ENCODE results near the gene ZCCHC14.
"Not testable (repeated sequence)": the region's sequence is repeated elsewhere in the genome, so short reads cannot be mapped to it uniquely, and the experiment has no call there.

ZCCHC14 gene

DNA sequence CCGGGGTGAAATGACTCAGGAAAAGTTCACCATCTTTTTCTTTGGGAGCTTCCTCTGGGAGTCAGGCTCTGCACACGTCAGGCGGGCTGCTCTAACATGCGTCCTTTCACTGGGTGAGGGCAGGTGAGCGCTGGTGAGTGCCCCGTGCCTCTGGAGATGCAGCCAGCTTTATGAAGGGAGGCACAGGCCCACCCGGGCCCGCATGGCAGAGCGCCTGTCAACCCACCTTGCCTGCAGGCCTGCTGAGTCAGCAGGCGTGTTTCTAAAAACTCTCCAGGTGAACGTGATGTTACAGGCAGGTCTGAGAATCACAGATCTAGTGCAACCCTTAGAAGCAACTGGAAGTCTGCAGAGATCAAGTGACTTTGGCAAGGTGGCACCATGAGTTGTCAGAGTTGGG, 82.3 kb downstream of the ZCCHC14 start:
- DNase-seq (ENCODE audit: low read depth in 2 of 2) = no peak

DNA sequence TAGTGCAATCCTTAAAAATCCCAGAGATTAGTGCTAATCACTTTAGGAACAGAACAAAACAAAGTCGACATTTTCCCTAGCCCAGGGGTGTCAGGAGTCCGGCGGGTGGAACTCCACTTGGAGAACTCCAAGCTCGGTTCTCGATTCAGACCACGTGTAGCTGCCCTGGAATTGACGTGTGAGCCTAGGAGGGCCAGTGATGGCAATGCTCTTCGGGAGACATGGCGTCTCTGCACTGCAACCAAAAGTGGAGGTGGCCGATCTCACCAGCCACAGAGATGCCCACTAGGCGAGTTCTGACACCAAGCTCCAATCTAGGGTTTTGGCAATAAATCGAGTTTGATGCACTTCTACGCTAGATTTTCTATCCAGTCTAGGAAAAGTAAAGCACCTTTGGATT, 83.0 kb downstream of the ZCCHC14 start:
- no peak for DNase-seq (ENCODE audit: low read depth in 2 of 2)

DNA sequence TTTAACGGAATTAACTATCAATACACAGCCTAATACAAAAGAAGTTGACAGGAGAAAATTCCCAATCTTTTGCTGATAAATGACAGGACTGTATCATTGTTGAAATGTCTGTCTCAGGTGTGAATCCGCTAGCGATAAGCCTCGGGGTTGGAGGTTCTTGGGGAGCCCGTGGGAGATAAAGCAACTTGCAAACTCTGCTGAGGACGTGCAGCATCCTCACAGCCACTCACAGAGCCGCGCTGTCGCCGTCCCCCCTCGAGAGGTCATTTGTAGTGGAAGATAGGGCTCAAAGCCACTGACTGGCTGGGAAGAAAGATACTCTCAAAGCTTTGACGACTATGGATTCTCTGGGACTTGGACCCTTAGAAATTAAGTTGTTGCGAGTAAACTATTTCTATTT, 83.7 kb downstream of the ZCCHC14 start:
- no peak for DNase-seq (ENCODE audit: low read depth in 2 of 2)

GRCh38 chr16:87407511-87408112, 85.2 kb downstream of the ZCCHC14 start:
- DNase-seq (ENCODE audit: low read depth in 2 of 2) = no peak

DNA sequence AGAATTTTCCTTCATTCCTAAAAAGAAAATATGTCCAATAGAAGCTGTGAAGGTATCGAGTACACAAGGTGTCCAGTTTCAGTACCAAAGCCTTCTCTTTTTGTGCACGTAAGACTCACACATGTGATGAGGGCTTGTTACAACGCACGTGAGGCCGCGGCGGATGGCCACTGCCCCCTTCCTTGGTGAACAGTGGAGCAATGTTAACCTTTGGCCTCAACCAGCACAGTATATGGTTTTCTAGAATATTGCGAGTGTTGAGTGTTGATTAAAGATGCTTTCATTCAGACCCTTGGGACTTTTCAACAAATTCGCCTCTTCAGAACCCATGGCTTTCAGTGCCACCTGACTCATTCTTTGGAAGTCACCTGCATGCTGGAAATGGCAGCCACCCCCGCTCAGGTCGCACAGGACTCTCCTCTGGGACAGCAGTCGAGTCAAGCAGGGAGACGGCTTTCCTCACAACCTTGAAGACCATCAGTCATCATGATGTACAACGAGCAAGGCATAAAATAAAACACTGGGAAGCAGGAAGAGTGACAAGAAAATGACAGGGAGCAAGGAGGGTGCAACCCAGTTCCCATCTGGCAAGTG, 86.2 kb downstream of the ZCCHC14 start:
- DNase-seq (ENCODE audit: low read depth in 2 of 2) = no peak

GRCh38 chr16:87404764-87405625, 87.8 kb downstream of the ZCCHC14 start:
- DNase-seq (ENCODE audit: low read depth in 2 of 2) = no peak

DNA sequence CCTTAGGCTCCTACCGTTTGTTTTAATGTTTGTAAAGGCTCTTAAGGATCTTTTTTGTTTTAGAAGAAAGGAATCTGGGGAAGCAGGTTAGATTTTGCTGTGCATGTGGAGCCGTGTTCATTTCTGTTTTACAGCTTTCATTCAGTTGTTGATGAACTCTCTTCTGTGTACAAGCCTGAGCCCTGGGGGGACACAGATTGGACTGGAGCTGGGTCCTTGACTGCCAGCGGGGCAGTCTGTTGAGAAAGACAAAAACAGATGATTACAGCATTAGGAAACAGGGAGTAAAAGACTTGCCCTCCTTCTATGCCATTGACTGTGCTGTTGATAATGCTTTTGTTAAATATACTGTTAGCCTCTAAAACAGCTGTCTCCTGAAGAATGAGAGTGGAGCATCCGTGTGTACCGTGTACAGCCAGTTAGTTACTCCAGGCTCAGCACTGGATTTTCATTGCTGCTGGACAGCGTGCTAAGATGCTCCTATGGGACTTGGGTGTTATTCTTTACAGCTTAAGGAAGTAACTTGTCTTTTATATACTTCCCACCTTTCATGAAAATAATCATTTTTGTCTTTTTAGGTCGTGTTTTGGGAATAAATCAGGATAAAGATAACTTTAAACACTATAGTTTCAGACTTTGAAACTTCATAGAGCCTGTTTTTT, 97.5 kb downstream of the ZCCHC14 start:
- DNase-seq (ENCODE audit: low read depth in 2 of 2) = no peak

DNA sequence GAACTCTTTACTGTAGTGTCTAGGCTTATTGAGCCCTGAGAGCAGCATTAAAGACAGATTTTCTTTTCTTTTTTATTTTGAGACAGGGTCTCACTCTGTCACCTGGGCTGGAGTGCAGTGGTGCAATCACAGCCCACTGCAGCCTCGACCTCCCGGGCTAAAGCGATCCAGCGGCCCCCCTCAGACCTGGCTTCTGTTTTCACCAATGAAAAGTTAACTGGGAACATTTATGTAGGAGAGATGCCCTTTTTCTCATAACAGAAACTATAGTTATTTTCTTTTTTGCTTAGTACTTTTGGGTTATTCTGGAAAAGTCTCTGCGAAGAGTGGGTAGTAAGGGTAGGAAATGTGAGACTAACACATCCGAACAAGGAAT, 99.2 kb downstream of the ZCCHC14 start:
- DNase-seq (ENCODE audit: low read depth in 2 of 2) = no peak

DNA sequence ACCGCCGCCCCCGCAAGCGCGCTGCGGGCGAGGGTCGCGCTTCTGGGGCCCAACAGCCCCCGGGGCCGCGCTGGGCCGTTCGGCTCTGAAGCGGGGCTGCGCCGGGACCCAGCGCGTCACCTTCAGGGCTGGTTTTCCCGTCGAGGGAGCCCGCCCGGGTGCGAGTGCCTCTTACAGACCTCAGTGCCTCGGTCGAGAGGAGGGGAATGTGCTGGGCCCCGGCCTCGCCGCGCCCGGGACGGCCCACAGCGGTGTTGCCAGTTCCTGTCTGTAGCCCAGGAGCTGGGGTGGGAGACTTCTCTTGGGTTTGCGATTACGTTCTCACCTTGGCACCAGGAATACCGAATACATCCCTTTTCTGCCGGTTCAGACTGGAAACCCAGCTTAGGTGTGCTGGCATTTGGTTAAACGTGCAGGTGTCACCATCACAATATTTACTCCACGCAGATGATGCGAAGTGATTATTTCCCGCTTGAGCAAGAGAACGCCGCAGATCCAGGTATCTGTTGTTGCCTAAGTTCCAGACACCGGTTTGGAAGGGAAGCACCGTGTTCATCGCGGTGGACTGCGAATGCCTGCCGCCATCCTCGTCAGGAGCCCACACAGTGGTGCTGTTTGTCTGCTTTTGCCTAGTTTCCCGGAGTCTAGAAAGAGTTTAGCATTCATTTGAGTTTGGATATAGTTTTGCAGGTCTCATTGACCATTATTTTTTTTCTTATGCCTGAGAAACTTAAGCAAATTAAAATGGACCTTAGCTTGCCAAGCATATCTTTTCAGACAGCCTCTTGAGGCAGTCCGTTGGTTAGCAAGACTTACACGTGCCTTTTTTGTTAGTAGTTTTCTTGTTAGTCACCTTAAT, 99.8 kb downstream of the ZCCHC14 start:
- peak in 1 of 2 donors; percentile 14 for DNase-seq (ENCODE audit: low read depth in 2 of 2)

DNA sequence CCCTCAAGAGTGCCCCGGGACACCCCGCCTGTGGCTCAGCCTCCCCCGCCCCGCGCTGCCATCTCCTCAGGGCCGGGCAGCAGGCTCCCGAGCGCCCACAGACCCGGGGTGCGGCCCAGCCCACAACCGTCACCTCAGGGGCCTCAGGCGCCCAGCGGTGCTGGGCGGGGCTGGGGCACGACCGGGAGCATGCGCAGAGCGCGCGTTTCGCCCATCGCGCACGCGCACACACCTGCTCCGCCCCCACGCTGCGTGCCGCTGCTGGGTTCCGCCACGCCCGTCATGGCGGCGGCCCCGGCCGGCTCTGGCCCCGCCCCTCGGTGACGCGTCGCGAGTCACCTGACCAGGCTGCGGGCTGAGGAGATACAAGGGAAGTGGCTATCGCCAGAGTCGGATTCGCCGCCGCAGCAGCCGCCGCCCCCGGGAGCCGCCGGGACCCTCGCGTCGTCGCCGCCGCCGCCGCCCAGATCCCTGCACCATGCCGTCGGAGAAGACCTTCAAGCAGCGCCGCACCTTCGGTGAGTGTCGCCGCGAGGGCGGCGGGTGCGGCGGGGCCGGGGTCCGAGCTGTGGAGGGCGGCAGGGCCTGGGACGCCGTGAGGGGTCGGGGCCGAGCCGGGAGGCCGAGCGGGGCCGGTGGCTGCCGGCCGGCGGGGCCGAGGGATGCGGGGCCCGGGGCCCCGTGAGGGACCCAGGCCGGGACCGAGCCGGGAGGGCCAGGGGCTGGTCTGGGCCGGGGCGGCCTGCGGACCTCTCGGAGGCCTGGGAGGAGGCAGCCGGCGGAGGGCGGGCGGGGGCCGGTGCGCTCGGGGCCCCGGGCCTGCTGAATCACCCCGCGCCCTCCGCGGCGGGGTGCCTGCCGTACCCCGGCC, 100.6 kb downstream of the ZCCHC14 start, which contains the start of gene MAP1LC3B:
TSS of gene MAP1LC3B (plus strand) at position 387 of the 871 bp plus-strand sequence. CDS start at position 479, 92 bp downstream.
- DNase-seq (ENCODE audit: low read depth in 2 of 2) = peak; percentile 92 to 95

DNA sequence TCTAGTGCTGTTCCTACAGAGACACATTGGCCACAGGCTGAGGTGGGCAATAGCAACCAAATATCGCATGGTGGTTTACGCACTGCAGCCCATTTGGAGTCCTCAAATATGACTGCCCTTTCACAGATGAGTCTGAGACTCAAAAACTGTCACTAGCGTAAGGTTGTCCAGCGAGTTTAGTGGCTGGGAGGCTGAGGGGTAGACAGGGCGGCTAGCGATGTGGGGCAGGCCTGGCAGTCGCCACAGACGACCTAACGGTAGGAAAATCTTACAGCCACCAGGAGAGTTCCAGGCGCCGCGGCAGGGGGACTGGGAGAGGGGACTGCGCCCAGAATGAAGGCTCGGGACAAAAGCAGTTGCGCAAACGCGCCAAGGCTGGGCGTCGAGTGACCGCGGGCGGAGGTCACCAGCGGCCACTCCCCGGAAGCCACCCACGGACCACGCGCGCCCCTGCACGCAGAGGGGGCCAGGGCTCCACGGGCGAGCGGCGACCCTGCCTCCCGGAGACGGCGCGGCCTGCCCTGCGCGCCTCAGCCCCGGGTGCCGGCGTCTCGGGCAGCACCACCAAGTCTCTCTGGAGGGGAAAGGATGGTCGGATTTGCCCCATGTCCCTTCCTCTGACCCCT, 101.4 kb downstream of the ZCCHC14 start:
- DNase-seq (ENCODE audit: low read depth in 2 of 2) = no peak

- DNase-seq (ENCODE audit: low read depth in 2 of 2) = no peak
These were observed 102.0 kb downstream of the ZCCHC14 start for GRCh38 chr16:87390641-87391323.

- not testable (repeated sequence) for DNase-seq (ENCODE audit: low read depth in 2 of 2)
These were observed 102.9 kb downstream of the ZCCHC14 start for GRCh38 chr16:87389914-87390313.

GRCh38 chr16:87389245-87389644, 103.6 kb downstream of the ZCCHC14 start:
- DNase-seq (ENCODE audit: low read depth in 2 of 2) = no peak

DNA sequence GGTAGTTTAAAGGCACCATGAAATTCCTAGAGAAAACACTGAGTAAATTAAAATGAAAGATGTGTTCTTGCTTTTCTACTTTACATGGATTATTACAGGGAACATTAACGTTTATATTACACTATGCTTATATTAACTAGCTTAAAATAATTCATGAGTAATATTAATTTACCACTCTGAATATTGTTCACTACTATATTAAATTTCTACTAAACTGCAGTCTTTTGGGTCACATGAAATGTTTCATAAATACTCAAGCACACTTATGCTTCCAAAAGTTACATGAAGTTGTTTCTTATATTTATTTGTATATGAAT, 104.0 kb downstream of the ZCCHC14 start:
- DNase-seq (ENCODE audit: low read depth in 2 of 2) = no peak

- DNase-seq (ENCODE audit: low read depth in 2 of 2) = peak; percentile 68 to 83
These were observed 104.6 kb downstream of the ZCCHC14 start for GRCh38 chr16:87387942-87388817.

- not testable (repeated sequence) for DNase-seq (ENCODE audit: low read depth in 2 of 2)
These were observed 108.0 kb downstream of the ZCCHC14 start for GRCh38 chr16:87384875-87385167.

- DNase-seq (ENCODE audit: low read depth in 2 of 2) = no peak
These were observed 108.5 kb downstream of the ZCCHC14 start for GRCh38 chr16:87384162-87384874.

All from activated CD8-positive, alpha-beta memory T cell treated with anti-CD3 and anti-CD28 coated beads for 4 hours (primary cell).